Measurements from ENCODE around the gene RTP5.

- TF ChIP-seq, protein P1, sequence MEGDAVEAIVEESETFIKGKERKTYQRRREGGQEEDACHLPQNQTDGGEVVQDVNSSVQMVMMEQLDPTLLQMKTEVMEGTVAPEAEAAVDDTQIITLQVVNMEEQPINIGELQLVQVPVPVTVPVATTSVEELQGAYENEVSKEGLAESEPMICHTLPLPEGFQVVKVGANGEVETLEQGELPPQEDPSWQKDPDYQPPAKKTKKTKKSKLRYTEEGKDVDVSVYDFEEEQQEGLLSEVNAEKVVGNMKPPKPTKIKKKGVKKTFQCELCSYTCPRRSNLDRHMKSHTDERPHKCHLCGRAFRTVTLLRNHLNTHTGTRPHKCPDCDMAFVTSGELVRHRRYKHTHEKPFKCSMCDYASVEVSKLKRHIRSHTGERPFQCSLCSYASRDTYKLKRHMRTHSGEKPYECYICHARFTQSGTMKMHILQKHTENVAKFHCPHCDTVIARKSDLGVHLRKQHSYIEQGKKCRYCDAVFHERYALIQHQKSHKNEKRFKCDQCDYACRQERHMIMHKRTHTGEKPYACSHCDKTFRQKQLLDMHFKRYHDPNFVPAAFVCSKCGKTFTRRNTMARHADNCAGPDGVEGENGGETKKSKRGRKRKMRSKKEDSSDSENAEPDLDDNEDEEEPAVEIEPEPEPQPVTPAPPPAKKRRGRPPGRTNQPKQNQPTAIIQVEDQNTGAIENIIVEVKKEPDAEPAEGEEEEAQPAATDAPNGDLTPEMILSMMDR (IDR thresholded peaks at IDR 0.05 in 2 of 3, conservative IDR thresholded peaks at IDR 0.05 in 1 of 3; ENCODE audit: borderline replicate concordance in 1 of 3, insufficient read depth in 1 of 3, low read depth in 2 of 3, low read length in 2 of 3) = no peak
- TF ChIP-seq EZH2 (IDR thresholded peaks at IDR 0.05) = no peak
Observed at GRCh38 chr2:241894056-241894641, 24.6 kb downstream of the RTP5 start.

All from HCT116 (cell line).